Brain pericyte (primary cell): ENCODE measurements around the gene RASGRP4.
"Not testable (repeated sequence)": the region's sequence is repeated elsewhere in the genome, so short reads cannot be mapped to it uniquely, and the experiment has no call there.

Source experiments
- DNase-seq: peaks from one replicate; pipeline ENCODE4 v3.0.0-alpha.2; 2012; ENCODE audit warnings: low read depth, low spot score

The RASGRP4 gene

DNA sequence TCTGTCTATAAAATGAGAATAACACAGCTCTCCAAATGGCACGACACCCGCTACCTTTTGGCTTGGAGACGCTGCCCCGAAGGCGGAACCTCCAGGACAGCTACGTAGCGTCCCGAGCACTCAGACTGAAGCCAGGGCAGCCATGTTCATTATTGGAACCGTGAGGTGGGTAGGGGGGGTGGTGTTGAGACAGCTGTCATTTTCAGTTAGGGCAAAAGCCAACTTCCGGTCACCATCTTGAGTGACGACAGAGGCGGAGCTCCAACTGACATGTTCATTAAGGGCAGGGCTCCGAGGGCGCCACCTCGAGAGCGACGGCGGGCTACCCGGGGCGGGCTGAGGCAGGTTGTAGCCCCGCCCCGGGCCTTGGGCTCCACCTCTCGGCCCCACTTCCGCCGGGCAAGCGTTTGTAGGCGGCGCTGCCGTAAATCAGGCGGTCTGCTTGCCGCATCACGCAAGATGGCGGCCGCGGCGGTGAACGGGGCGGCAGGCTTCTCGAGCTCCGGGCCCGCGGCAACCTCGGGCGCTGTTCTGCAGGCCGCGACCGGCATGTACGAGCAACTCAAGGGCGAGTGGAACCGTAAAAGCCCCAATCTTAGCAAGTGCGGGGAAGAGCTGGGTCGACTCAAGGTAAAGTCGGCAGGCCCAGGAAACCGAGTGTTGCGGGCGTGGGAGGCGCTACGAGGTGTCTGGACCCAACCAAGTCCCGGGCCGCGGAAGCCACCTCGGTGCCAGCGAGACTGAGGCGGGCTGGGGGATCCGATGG is 51.5 kb downstream of the RASGRP4 start, which contains the start of gene PSMD8:
Gene PSMD8, plus strand, starts transcription at position 240 of the 766 bp plus-strand sequence. Its CDS starts 31 bp downstream, at position 271.
- DNase-seq: peak; percentile 96

DNA sequence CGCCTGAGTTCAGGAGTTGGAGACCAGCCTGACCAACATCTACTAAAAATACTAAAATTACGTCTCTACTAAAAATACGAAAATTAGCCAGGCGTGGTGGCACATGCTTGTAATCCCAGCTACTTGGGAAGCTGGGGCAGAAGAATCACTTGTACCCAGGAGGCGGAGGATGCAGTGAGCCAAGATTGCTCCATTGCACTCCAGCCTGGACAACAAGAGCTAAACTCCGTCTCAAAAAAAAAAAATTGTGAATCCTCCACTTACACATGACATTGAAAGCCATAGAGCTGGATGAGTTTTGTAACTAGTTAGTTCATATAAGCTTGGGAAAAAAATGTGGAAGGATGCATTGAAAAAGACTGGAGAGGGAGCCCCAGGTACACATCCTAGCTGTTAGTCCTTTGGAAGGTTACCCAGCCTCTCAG is 52.1 kb downstream of the RASGRP4 start:
- no peak for DNase-seq

DNA sequence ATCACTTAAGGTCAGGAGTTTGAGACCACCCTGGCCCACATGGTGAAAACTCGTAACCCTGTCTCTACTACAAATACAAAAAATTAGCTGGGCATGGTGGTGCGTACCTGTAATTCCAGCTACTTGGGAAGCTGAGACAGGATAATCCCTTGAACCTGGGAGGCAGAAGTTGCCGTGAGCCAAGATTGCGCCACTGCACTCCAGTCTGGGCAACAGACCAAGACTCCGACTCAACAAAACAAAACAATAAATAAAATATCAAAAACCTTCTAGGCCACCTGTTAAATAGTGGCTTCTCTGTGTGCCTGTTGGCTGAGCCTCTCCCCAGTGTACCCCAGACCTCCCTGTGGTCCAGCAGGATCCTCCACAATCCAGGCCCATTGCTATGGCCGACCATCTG is 54.9 kb downstream of the RASGRP4 start:
- no peak for DNase-seq

DNA sequence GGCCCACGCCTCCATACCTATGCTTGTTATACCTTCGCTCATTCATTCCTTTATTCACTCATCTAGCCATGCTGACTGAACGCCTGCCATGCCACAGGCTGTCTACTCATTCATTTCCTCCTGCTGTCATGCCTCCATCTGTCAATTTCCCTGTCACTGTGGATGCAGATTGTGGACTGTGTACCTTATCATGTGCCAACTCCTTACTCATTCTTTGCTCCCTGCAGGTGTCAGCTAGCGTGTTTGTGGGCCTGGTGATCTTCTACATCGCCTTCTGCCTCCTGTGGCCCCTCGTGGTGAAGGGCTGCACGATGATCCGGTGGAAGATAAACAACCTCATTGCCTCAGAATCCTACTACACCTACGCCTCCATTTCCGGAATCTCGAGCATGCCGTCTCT is 55.7 kb downstream of the RASGRP4 start:
- no peak for DNase-seq

DNA sequence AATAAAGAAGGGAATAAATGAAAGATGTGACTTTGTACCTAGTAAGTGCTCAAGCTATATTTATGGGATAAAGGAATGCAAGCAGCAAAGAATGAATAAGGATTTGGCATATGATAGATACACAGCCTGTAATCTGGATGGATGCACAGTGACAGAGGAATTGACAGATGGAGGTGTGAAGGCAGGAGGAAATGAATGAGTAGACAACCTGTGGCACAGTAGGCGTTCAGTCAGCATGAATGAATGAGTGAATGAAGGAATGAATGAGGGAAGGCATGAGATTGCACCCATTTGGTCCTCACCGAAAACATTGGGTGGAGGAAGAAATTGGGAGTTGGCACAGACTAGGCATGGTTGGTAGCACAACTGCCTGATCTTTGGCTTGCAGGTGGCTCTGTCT is 56.4 kb downstream of the RASGRP4 start:
- no peak for DNase-seq

DNA sequence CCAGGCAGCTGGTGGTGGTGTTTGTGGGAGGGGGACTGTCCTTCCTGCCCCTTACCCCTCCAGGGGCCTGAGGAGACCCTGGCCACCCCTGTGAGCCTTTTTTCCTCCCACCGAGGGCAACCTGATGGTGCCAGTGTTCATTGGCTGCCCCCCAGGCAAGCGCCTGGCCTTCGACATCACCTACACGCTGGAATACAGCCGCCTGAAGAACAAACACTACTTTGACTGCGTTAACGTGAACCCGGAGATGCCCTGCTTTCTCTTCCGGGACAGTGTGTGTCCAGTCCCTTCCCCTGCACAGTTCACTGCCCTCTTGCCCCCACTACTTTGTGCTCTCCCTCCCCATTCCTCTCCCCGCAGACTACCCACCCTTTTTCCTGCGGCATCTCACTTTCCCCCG is 59.0 kb downstream of the RASGRP4 start:
- no peak for DNase-seq

DNA sequence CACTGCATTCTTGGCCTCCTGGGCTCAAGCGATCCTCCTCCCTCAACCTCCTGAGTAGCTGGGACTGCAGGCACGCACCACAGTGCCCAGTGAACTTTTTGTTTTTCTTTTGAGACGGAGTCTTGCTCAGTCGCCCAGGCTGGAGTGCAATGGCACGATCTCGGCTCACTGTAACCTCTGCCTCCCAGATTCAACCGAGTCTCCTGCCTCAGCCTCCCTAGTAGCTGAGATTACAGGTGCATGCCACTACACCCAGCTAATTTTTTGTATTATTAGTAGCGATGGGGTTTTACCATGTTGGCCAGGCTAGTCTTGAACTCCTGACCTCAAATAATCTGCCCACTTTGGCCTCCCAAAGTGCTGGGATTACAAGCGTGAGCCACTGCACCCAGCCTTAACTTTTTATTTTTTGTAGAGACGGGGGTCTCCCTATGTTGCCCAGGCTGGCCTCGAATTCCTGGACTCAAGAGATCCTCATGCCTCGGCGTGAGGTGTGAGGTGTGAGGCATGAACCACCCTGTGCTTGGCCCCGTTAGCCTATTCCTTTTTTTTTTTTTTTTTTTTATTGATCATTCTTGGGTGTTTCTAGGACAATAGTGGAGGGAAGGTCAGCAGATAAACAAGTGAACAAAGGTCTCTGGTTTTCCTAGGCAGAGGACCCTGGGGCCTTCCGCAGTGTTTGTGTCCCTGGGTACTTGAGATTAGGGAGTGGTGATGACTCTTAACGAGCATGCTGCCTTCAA is 62.9 kb downstream of the RASGRP4 start:
- not testable (repeated sequence) for DNase-seq

DNA sequence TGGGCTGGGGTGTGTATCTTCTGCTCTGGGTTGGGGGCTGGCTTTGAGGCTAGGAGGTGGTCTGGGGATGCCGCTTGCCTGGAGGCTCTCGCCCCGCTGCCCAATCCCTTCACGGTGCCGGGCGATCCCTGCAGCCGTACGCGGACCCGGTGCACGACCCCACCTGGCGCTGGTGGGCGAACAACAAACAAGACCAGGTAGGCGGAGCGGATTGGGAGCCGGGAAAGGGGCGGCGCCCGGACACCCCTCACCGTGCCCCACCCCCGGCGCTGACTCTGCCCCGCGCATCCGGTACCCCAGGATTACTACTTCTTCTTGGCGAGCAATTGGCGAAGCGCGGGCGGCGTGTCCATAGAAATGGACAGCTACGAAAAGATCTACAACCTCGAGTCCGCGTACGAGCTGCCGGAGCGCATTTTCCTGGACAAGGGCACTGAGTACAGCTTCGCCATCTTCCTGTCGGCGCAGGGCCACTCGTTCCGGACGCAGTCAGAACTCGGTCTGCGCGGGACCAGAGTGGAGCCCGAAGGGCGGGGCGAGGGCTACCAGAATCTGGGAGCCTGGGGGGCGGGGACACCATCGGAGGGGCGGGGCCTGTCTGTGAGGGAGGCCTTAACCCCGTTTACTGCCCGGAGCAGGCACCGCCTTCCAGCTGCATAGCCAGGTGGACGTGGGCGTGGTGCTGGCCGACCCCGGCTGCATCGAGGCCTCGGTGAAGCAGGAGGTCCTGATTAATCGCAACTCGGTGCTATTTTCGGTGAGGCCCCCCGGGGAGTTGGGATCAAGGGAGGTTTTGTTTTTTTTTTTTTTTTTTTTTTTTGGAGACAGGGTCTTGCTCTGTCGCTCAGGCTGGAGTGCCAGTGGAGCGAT is 63.7 kb downstream of the RASGRP4 start:
- no peak for DNase-seq

DNA sequence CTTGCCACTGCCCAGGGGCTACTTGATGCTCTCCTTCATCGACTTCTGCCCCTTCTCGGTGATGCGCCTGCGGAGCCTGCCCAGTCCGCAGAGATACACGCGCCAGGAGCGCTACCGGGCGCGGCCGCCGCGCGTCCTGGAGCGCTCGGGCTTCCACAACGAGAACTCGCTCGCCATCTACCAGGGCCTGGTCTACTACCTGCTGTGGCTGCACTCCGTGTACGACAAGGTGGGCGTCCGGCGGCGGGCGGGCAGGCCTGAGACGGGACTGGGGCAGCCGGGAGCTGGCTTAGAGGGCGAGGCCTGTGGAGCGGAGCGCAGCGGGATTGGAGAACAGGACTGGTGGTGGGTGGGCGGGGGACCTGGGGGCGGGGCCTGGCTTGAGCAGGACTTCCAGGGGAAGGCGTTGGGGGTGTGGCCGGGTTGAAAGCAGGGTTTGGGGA is 64.4 kb downstream of the RASGRP4 start:
- no peak for DNase-seq

DNA sequence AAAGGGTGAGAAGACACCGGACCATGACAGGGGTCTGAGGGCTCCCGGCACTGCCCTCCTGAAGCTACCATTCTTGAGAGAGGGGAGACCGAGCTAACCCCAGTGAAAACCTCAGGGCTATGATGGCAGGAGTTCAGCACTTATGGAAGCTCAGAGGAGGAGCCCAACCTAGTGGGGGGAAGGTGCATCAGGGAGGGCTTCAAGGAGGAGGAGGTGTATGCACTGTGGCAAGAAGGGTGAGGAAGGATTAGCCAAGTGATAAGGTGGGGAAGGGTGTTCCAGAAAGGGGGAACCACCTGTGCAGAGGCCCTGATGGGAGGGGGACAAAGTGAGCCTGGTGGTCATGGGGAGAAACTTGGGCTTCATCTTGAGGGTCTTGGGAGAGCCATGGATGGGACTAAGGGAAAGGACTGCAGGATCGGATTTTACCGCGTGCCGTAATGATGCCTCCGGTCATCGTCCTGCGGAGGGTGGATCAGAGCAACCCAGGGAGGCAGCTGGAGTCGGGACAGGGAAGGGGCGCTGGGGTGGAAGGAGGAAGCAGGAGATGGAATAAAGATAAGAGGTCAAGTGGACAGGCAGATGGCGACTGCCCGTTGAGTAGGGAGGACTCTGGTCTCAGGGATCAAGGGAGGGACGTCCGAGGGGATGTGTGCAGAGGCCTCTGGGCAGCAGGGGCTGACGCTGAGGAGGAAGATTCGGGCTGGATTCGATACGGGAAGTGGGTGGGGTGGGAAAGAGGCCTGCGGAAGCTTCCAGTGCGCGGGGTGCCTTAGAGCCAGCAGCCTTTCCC is 65.0 kb downstream of the RASGRP4 start:
- no peak for DNase-seq

DNA sequence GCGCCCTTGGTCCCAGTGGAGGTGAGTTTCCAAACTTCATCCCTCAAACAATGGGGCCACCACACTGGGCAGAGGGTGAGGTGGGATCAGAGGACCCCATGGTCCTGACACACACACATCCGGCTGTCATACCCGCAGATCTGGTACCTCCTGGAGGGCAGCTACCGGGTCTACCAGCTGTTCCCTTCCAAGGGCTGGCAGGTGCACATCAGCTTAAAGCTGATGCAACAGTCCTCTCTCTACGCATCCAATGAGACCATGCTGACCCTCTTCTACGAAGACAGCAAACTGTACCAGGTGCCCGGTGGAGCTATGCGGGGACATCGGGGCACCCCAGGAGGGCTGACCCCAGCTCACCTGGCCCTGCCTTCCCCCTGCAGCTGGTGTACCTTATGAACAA is 65.7 kb downstream of the RASGRP4 start:
- no peak for DNase-seq

DNA sequence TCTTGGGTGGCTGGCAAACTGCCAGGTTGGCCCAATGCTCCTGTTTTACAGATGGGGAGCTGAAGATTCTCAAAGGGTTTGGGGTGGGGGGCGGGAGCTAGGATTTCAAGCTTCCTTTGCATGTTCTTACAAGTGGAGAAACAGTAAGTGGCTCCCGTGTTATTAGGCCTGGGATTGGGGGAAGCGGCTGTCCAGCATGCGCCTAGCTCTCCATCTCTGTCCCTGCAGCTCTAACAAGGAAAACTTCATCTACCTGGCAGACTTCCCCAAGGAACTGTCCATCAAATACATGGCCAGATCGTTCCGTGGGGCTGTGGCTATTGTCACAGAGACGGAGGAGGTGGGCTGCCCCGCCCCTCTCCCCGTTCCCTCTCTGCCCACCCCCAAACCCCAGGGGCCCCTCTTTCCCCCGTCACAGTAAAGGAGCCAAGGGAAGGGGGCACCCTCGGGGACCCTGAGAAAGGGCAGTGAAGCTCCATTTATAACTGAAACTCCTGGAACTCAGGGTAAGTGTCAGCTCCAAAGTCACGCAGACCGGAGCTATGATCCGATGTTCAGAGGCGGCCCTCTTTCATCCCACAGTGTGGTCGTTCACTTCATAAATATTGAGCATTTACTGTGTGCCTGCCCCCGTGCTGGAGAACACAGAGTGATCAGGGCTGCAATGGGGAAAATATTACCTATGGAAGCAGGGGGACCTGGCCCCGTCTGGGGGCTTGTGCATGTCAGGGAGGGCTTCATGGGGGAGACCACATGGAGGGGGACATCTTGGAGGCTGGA is 66.6 kb downstream of the RASGRP4 start:
- no peak for DNase-seq
